Activated CD8-positive, alpha-beta T cell treated with anti-CD3 and anti-CD28 coated beads, Interleukin-2, amount 10 ng/mL, durations not matched to agents 7 days and 5 days (primary cell): ENCODE data around the gene KRTAP10-6. TPM values are rescaled to one million over a fixed set of nuclear protein-coding genes. Genes with fewer than 3 reads are reported as not detected.
"Not testable (repeated sequence)": the region's sequence is repeated elsewhere in the genome, so short reads cannot be mapped to it uniquely, and the experiment has no call there.

Experiments
- ATAC-seq: fragments of 150-1000 bp; cut with Tn5 transposase; one replicate; pipeline ENCODE4 v1.10.0; 2021; ENCODE audit warnings: moderate library complexity
- CTCF ChIA-PET: fragments of 350-600 bp; sonication (Branson Sonifier 250); formaldehyde crosslinking; loops from one replicate; lab custom pipeline; 2021; ENCODE audit warnings: antibody characterized with exemption; lab: Charles Lee
- POLR2A ChIA-PET: fragments of 350-600 bp; sonication (Branson Sonifier 250); formaldehyde crosslinking; loops from one replicate; lab custom pipeline; 2021; ENCODE audit warnings: antibody characterized with exemption; lab: Charles Lee
- DNase-seq: peaks from one replicate; pipeline ENCODE4 v3.0.0-alpha.2; 2020
- H3K27ac Mint-ChIP-seq: one replicate; pipeline ENCODE4 v1.8.0; 2021; ENCODE audit warnings: mild to moderate bottlenecking, mixed read lengths
- H3K27me3 Mint-ChIP-seq: one replicate; pipeline ENCODE4 v1.8.0; 2021; ENCODE audit warnings: low read depth, mixed read lengths
- H3K36me3 Mint-ChIP-seq: one replicate; pipeline ENCODE4 v1.8.0; 2021; ENCODE audit warnings: low read depth, mixed read lengths
- H3K4me1 Mint-ChIP-seq: one replicate; pipeline ENCODE4 v1.8.0; 2021; ENCODE audit warnings: low read depth, mixed read lengths
- H3K4me3 Mint-ChIP-seq: one replicate; pipeline ENCODE4 v1.8.0; 2021; ENCODE audit warnings: mild to moderate bottlenecking, mixed read lengths
- H3K9me3 Mint-ChIP-seq: one replicate; pipeline ENCODE4 v1.8.0; 2022; ENCODE audit warnings: mixed read lengths; ENCODE audit not compliant: insufficient read depth
- total RNA-seq, 2 experiments: library from RNA; stranded (reverse); gene quantifications; one replicate each; pipeline ENCODE4 v1.2.3, GENCODE V29; 2021

Gene KRTAP10-6
- total RNA-seq, 2 experiments from 2014 or later = not detected

- H3K36me3 Mint-ChIP-seq = no peaks in the 10 kb centered on the region
These were observed 2.2 kb upstream of the KRTAP10-6 start for GRCh38 chr21:44594406-44594916.

GRCh38 chr21:44593598-44594405 is 1.5 kb upstream of the KRTAP10-6 start:
- ChIA-PET POLR2A (no interaction called here), CTCF (interaction anchor here (0.5 kb wide), 1 partner anchor 210 kb away, joined by 3 read pairs; no protein-coding TSS in a partner anchor)
- Mint-ChIP-seq H3K9me3 (no peaks in the 10 kb centered on the region), H3K36me3 (no peaks in the 10 kb centered on the region), H3K4me3 (no peak overlapping the region), H3K4me1 (peaks cover 2% of the 10 kb centered on the region), H3K27ac (no peak overlapping the region), H3K27me3 (no peaks in the 10 kb centered on the region)
- no peak for ATAC-seq
- DNase-seq = no peak

More at GRCh38 chr21:44594406-44594916, 2.2 kb upstream of the KRTAP10-6 start:
- CTCF ChIA-PET = no interaction called here
- no peak overlapping the region for H3K27ac Mint-ChIP-seq
- DNase-seq (no peak), ATAC-seq (no peak)
- POLR2A ChIA-PET = no interaction called here
- no peaks in the 10 kb centered on the region for H3K9me3 Mint-ChIP-seq
- H3K4me1 Mint-ChIP-seq = peaks cover 2% of the 10 kb centered on the region
- no peak overlapping the region for H3K4me3 Mint-ChIP-seq
- no peaks in the 10 kb centered on the region for H3K27me3 Mint-ChIP-seq

GRCh38 chr21:44591801-44592130 is 539 bp downstream of the KRTAP10-6 start:
- H3K4me3 Mint-ChIP-seq, H3K4me1 Mint-ChIP-seq, H3K36me3 Mint-ChIP-seq, H3K9me3 Mint-ChIP-seq, CTCF ChIA-PET, ATAC-seq, H3K27ac Mint-ChIP-seq, POLR2A ChIA-PET: not testable (repeated sequence)
- peak; percentile 7 for DNase-seq
- H3K27me3 Mint-ChIP-seq = peaks cover 15% of the 10 kb centered on the region

- POLR2A ChIA-PET = interaction anchor here (0.6 kb wide), 1 partner anchor 48 kb away, joined by 3 read pairs; no protein-coding TSS in a partner anchor
- peak; percentile 9 for DNase-seq
- H3K27ac Mint-ChIP-seq, H3K36me3 Mint-ChIP-seq, ATAC-seq, H3K4me1 Mint-ChIP-seq, H3K4me3 Mint-ChIP-seq, H3K9me3 Mint-ChIP-seq, CTCF ChIA-PET: not testable (repeated sequence)
- H3K27me3 Mint-ChIP-seq = peaks cover 19% of the 10 kb centered on the region
These were observed 1.2 kb downstream of the KRTAP10-6 start for GRCh38 chr21:44590897-44591800.

GRCh38 chr21:44590311-44590721 is 2.0 kb downstream of the KRTAP10-6 start:
- Mint-ChIP-seq H3K4me3 (no peak overlapping the region), H3K9me3 (no peaks in the 10 kb centered on the region), H3K4me1 (peaks cover 2% of the 10 kb centered on the region), H3K36me3 (no peaks in the 10 kb centered on the region), H3K27me3 (peaks cover 22% of the 10 kb centered on the region), H3K27ac (no peak overlapping the region)
- ChIA-PET POLR2A (interaction anchor here (0.6 kb wide), 1 partner anchor 49 kb away, joined by 3 read pairs; no protein-coding TSS in a partner anchor), CTCF (no interaction called here)
- no peak for ATAC-seq
- DNase-seq = no peak

- Mint-ChIP-seq H3K4me3 (no peak overlapping the region), H3K9me3 (no peaks in the 10 kb centered on the region), H3K4me1 (peaks cover 2% of the 10 kb centered on the region), H3K36me3 (no peaks in the 10 kb centered on the region), H3K27ac (no peak overlapping the region), H3K27me3 (peaks cover 26% of the 10 kb centered on the region)
- ChIA-PET CTCF (no interaction called here), POLR2A (no interaction called here)
- ATAC-seq (no peak), DNase-seq (no peak)
These were observed 2.6 kb downstream of the KRTAP10-6 start for GRCh38 chr21:44589586-44590305.

GRCh38 chr21:44589094-44589493 is 3.2 kb downstream of the KRTAP10-6 start:
- Mint-ChIP-seq H3K4me3 (no peak overlapping the region), H3K36me3 (no peaks in the 10 kb centered on the region), H3K27me3 (peaks cover 28% of the 10 kb centered on the region), H3K27ac (no peak overlapping the region), H3K4me1 (peaks cover 2% of the 10 kb centered on the region), H3K9me3 (no peaks in the 10 kb centered on the region)
- POLR2A ChIA-PET = no interaction called here
- DNase-seq = no peak
- ATAC-seq = no peak
- CTCF ChIA-PET = no interaction called here

GRCh38 chr21:44585892-44586291 is 6.4 kb downstream of the KRTAP10-6 start:
- Mint-ChIP-seq H3K4me3 (no peak overlapping the region), H3K27ac (no peak overlapping the region), H3K27me3 (peaks cover 30% of the 10 kb centered on the region), H3K4me1 (peaks cover 3% of the 10 kb centered on the region), H3K9me3 (peaks cover 17% of the 10 kb centered on the region), H3K36me3 (no peaks in the 10 kb centered on the region)
- DNase-seq (no peak), ATAC-seq (no peak)
- POLR2A ChIA-PET = no interaction called here
- CTCF ChIA-PET = no interaction called here

- Mint-ChIP-seq H3K27me3 (peaks cover 30% of the 10 kb centered on the region), H3K36me3 (peaks cover 4% of the 10 kb centered on the region), H3K27ac (no peak overlapping the region), H3K4me1 (peaks cover 3% of the 10 kb centered on the region), H3K4me3 (no peak overlapping the region), H3K9me3 (peaks cover 18% of the 10 kb centered on the region)
- no peak for ATAC-seq
- ChIA-PET CTCF (interaction anchor here (1.2 kb wide), 1 partner anchor 210 kb away, joined by 3 read pairs; no protein-coding TSS in a partner anchor), POLR2A (no interaction called here)
- DNase-seq = no peak
These were observed 8.5 kb downstream of the KRTAP10-6 start for GRCh38 chr21:44583800-44584147.

- Mint-ChIP-seq H3K27ac (no peak overlapping the region), H3K27me3 (peaks cover 28% of the 10 kb centered on the region), H3K36me3 (peaks cover 4% of the 10 kb centered on the region), H3K4me3 (no peak overlapping the region), H3K4me1 (peaks cover 3% of the 10 kb centered on the region), H3K9me3 (peaks cover 20% of the 10 kb centered on the region)
- ChIA-PET CTCF (no interaction called here), POLR2A (no interaction called here)
- DNase-seq (no peak), ATAC-seq (no peak)
These were observed 9.1 kb downstream of the KRTAP10-6 start for GRCh38 chr21:44583089-44583799.

- Mint-ChIP-seq H3K27ac (no peak overlapping the region), H3K9me3 (peaks cover 28% of the 10 kb centered on the region), H3K36me3 (peaks cover 4% of the 10 kb centered on the region), H3K4me3 (no peak overlapping the region), H3K27me3 (peaks cover 19% of the 10 kb centered on the region), H3K4me1 (peaks cover 3% of the 10 kb centered on the region)
- ChIA-PET POLR2A (no interaction called here), CTCF (no interaction called here)
- ATAC-seq = no peak
- no peak for DNase-seq
These were observed 10.2 kb downstream of the KRTAP10-6 start for GRCh38 chr21:44582055-44582454.
